HCT116 (cell line): ENCODE measurements around the gene ATAD5. TPM values are rescaled to one million over a fixed set of nuclear protein-coding genes. Genes with fewer than 3 reads are reported as not detected.

Experiments used
- ATAC-seq: fragments of 200-7000 bp; cut with Tn5 transposase; 2 replicates; pipeline ENCODE4 v1.9.1; 2020; ENCODE audit warnings: mild to moderate bottlenecking, moderate library complexity
- BruUV-seq: library from RNA; stranded (reverse); fragments of 400-500 nt; replicated peaks from 2 replicates; lab custom pipeline; 2021; lab: Mats Ljungman, UMichigan
- CTCF ChIA-PET: fragments of 300-600 bp; sonication (Branson Sonifier 250); formaldehyde crosslinking; loops from one replicate; lab custom pipeline; 2021; ENCODE audit warnings: antibody characterized with exemption; lab: Charles Lee
- POLR2A ChIA-PET: fragments of 300-600, 350-600 bp; sonication (Branson Sonifier 250); formaldehyde crosslinking; loops from one replicate; lab custom pipeline; 2021; ENCODE audit warnings: antibody characterized with exemption; lab: Charles Lee
- RAD21 ChIA-PET, 2 experiments: fragments of 300-600 bp; sonication (Branson Sonifier 250); formaldehyde crosslinking; loops; one replicate each; lab custom pipeline; 2023; ENCODE audit warnings: low total read pairs in 2 of 2; ENCODE audit not compliant: uncharacterized antibody in 2 of 2, unreplicated experiment in 2 of 2, low non-redundant PET in 1 of 2; lab: Charles Lee
- DNase-seq: peaks from one replicate; pipeline ENCODE4 v3.0.0-alpha.2; 2010; ENCODE audit warnings: low read depth, low spot score
- H2AFZ ChIP-seq: fragments of 200-600 bp; shearing (Covaris generic), sonication (generic); 2 replicates; pipeline ENCODE4 v1.6.1; 2017; ENCODE audit warnings: low read depth, mixed run types, mixed read lengths, antibody characterized with exemption, low read length; ENCODE audit not compliant: poor library complexity, severe bottlenecking
- H3K27ac ChIP-seq: 2 replicates; pipeline ENCODE4 v1.5.1; 2012; ENCODE audit warnings: low read depth, low read length
- H3K27me3 ChIP-seq: fragments of 200-600 bp; sonication (generic); 2 replicates; pipeline ENCODE4 v1.6.1; 2016; ENCODE audit warnings: mixed run types, low read length, mixed read lengths; ENCODE audit not compliant: insufficient read depth
- H3K36me3 ChIP-seq, 2 experiments: fragments of 200-500 bp in 1 of 2; fragments of 200-600 bp in 1 of 2; sonication (Bioruptor generic) in 1 of 2; sonication (generic) in 1 of 2; 2 replicates each; pipeline versions ENCODE4 v1.5.1 to v1.6.1; 2014 to 2016; ENCODE audit warnings: low read length in 2 of 2, inconsistent platforms in 1 of 2, mixed read lengths in 1 of 2, mixed run types in 1 of 2; ENCODE audit not compliant: insufficient read depth in 2 of 2, control insufficient read depth in 1 of 2
- H3K4me1 ChIP-seq, 2 experiments: fragments of 200-600 bp in 1 of 2; sonication (generic) in 1 of 2; 2 replicates each; pipeline versions ENCODE4 v1.5.1 to v1.6.1; 2012 to 2017; ENCODE audit warnings: low read length in 2 of 2, inconsistent platforms in 1 of 2, mild to moderate bottlenecking in 1 of 2, mixed read lengths in 1 of 2, mixed run types in 1 of 2, moderate library complexity in 1 of 2; ENCODE audit not compliant: insufficient read depth in 2 of 2, control insufficient read depth in 1 of 2
- H3K4me2 ChIP-seq: fragments of 200-600 bp; sonication (generic); 2 replicates; pipeline ENCODE4 v1.6.1; 2017; ENCODE audit warnings: mixed run types, low read length, mixed read lengths
- H3K4me3 ChIP-seq, 2 experiments: fragments of 200-600 bp in 1 of 2; sonication (generic) in 1 of 2; replicated peaks in 1 of 2; 2 replicates each; pipeline ENCODE4 v1.5.1; 2011 to 2016; ENCODE audit warnings: low read length in 2 of 2, control low read depth in 1 of 2, low read depth in 1 of 2, mild to moderate bottlenecking in 1 of 2, mixed read lengths in 1 of 2, mixed run types in 1 of 2
- H3K79me2 ChIP-seq: fragments of 200-600 bp; sonication (generic); 2 replicates; pipeline ENCODE4 v1.6.1; 2017; ENCODE audit warnings: mild to moderate bottlenecking, mixed run types, low read length, moderate library complexity, mixed read lengths; ENCODE audit not compliant: insufficient read depth
- H3K9ac ChIP-seq: fragments of 200-600 bp; sonication (generic); 2 replicates; pipeline ENCODE4 v1.6.1; 2016; ENCODE audit warnings: low read length, mixed read lengths
- H3K9me2 ChIP-seq: fragments of 200-600 bp; sonication (generic), shearing (Covaris generic); 2 replicates; pipeline ENCODE4 v1.6.1; 2017; ENCODE audit warnings: mixed run types, mild to moderate bottlenecking, moderate library complexity; ENCODE audit not compliant: insufficient read depth
- H3K9me3 ChIP-seq, 2 experiments: fragments of 200-500 bp in 1 of 2; fragments of 200-600 bp in 1 of 2; sonication (Bioruptor generic) in 1 of 2; sonication (generic) in 1 of 2; 2 replicates each; pipeline ENCODE4 v1.6.1; 2014 to 2017; ENCODE audit warnings: low read length in 2 of 2, mixed read lengths in 2 of 2, inconsistent platforms in 1 of 2, low read depth in 1 of 2, mild to moderate bottlenecking in 1 of 2, mixed run types in 1 of 2, moderate library complexity in 1 of 2; ENCODE audit not compliant: control insufficient read depth in 1 of 2, insufficient read depth in 1 of 2
- H4K20me1 ChIP-seq: fragments of 200-600 bp; sonication (generic), shearing (Covaris generic); 2 replicates; pipeline ENCODE4 v1.6.1; 2017; ENCODE audit warnings: mixed run types, mild to moderate bottlenecking, moderate library complexity; ENCODE audit not compliant: insufficient read depth
- CEBPB ChIP-seq: IDR thresholded peaks from 2 replicates; pipeline ENCODE4 v1.6.1; 2012; ENCODE audit warnings: low read depth
- EZH2 ChIP-seq: fragments of 200-600 bp; sonication (generic); IDR thresholded peaks from 2 replicates; pipeline ENCODE4 v1.6.1; 2017; ENCODE audit warnings: antibody characterized with exemption, mixed run types
- SIN3A ChIP-seq: IDR thresholded peaks from 2 replicates; pipeline ENCODE4 v1.6.1; 2012; ENCODE audit warnings: low read depth
- TCF7L2 ChIP-seq: IDR thresholded peaks from 2 replicates; pipeline ENCODE4 v1.7.0; 2011; ENCODE audit warnings: borderline replicate concordance, inconsistent platforms; ENCODE audit not compliant: insufficient read depth, insufficient read length; ENCODE audit errors: extremely low read depth
- ZBTB33 ChIP-seq: IDR thresholded peaks from 2 replicates; pipeline ENCODE4 v1.6.1; 2011; ENCODE audit warnings: mild to moderate bottlenecking, low read length, moderate library complexity; ENCODE audit not compliant: insufficient replicate concordance; ENCODE audit errors: extremely low read depth
- intact Hi-C: fragments of 100-400 bp; cut with micrococcal nuclease; formaldehyde crosslinking; loops from 2 replicates; pipeline ENCODE4 v1.10.0; 2022
- total RNA-seq: library from RNA; stranded (reverse); gene quantifications from one replicate; pipeline ENCODE4 v1.2.1, GENCODE V29; 2021; ENCODE audit not compliant: unreplicated experiment
- TF ChIP-seq, protein P1 (sequence below): IDR thresholded peaks from 2 replicates; pipeline ENCODE4 v1.6.1; 2012; ENCODE audit warnings: low read depth

The ATAD5 gene
- total RNA-seq, 1 experiment from 2014 or later: 9.5 TPM

GRCh38 chr17:30807896-30808295, 23.9 kb upstream of the ATAD5 start (continued):
- TF ChIP-seq TCF7L2 (no peak), ZBTB33 (no peak), CEBPB (no peak)
- TF ChIP-seq, protein P1, sequence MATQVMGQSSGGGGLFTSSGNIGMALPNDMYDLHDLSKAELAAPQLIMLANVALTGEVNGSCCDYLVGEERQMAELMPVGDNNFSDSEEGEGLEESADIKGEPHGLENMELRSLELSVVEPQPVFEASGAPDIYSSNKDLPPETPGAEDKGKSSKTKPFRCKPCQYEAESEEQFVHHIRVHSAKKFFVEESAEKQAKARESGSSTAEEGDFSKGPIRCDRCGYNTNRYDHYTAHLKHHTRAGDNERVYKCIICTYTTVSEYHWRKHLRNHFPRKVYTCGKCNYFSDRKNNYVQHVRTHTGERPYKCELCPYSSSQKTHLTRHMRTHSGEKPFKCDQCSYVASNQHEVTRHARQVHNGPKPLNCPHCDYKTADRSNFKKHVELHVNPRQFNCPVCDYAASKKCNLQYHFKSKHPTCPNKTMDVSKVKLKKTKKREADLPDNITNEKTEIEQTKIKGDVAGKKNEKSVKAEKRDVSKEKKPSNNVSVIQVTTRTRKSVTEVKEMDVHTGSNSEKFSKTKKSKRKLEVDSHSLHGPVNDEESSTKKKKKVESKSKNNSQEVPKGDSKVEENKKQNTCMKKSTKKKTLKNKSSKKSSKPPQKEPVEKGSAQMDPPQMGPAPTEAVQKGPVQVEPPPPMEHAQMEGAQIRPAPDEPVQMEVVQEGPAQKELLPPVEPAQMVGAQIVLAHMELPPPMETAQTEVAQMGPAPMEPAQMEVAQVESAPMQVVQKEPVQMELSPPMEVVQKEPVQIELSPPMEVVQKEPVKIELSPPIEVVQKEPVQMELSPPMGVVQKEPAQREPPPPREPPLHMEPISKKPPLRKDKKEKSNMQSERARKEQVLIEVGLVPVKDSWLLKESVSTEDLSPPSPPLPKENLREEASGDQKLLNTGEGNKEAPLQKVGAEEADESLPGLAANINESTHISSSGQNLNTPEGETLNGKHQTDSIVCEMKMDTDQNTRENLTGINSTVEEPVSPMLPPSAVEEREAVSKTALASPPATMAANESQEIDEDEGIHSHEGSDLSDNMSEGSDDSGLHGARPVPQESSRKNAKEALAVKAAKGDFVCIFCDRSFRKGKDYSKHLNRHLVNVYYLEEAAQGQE: no peak

DNA sequence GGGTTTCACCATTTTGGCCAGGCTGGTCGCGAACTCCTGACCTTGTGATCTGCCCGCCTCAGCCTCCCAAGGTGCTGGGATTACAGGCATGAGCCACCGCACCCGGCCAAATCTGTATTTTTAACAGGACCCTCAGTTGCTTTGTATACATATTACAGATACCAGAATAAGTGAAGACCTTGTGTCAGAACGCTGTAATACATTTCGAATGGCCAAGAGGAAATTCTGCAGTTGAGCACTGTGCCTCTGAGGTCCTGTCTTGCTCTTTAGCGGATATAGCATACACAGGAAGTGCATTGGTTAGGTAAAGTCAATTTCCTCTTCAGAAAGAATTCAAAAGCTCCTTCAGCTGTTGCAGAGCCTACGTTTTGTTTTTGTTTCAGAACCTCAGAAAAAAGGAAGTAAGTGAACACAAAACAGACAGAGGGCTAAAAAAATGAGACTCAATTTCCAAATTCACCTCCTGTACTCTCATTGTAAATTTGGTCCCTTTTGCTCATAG, 22.9 kb upstream of the ATAD5 start:
- no peak overlapping the region for H3K4me3 ChIP-seq
- H3K4me1 ChIP-seq: peaks cover 0 to 10% of the 10 kb centered on the region in 2 experiments; a peak in 2 of 4 replicates
- H3K27me3 ChIP-seq: no peaks in the 10 kb centered on the region
- H3K9me3 ChIP-seq: no peaks in the 10 kb centered on the region
- ChIA-PET RAD21 (no interaction called here), POLR2A (no interaction called here), CTCF (no interaction called here)
- H4K20me1 ChIP-seq: 0 out of 2 replicates have a peak, but pooled peaks cover 7% of the 10 kb centered on the region
- ATAC-seq (no peak), DNase-seq (no peak)
- H3K9ac ChIP-seq: no peak overlapping the region
- no peak overlapping the region for H3K4me2 ChIP-seq
- no peak overlapping the region for H2AFZ ChIP-seq
- H3K36me3 ChIP-seq: peaks cover 0 to 7% of the 10 kb centered on the region in 2 experiments; a peak in 1 of 4 replicates
- H3K27ac ChIP-seq: no peak overlapping the region
- no peaks in the 10 kb centered on the region for H3K9me2 ChIP-seq
- intact Hi-C loops: no loop called here
- BruUV-seq: no TSS peak
- peaks cover 88% of the 10 kb centered on the region for H3K79me2 ChIP-seq
- no peak for TF ChIP-seq EZH2
- no peak for TF ChIP-seq SIN3A
- TF ChIP-seq, all 23 proteins: peak for 0
